HG03442 (cell line): Measurements from ENCODE around the gene KRT76.
"Not testable (repeated sequence)": the region's sequence is repeated elsewhere in the genome, so short reads cannot be mapped to it uniquely, and the experiment has no call there.

Experiments used
- ATAC-seq: cut with Tn5 transposase; IDR thresholded peaks from one replicate; pipeline ENCODE4 v1.9.1; 2021; ENCODE audit warnings: mild to moderate bottlenecking, moderate library complexity; ENCODE audit not compliant: unreplicated experiment

KRT76 gene

GRCh38 chr12:52765702-52766101, 11.4 kb downstream of the KRT76 start:
- no peak for ATAC-seq

- no peak for ATAC-seq
These were observed 13.2 kb downstream of the KRT76 start for GRCh38 chr12:52763991-52764390.

- no peak for ATAC-seq
These were observed 14.0 kb downstream of the KRT76 start for GRCh38 chr12:52763036-52763659.

GRCh38 chr12:52761802-52762201, 15.3 kb downstream of the KRT76 start:
- no peak for ATAC-seq

GRCh38 chr12:52761218-52761617, 15.9 kb downstream of the KRT76 start:
- not testable (repeated sequence) for ATAC-seq

GRCh38 chr12:52760623-52761022, 16.5 kb downstream of the KRT76 start:
- no peak for ATAC-seq

GRCh38 chr12:52759695-52760094, 17.4 kb downstream of the KRT76 start:
- no peak for ATAC-seq

GRCh38 chr12:52759218-52759617, 17.9 kb downstream of the KRT76 start:
- no peak for ATAC-seq

GRCh38 chr12:52757449-52758176, 19.5 kb downstream of the KRT76 start:
- ATAC-seq: no peak

- ATAC-seq: no peak
These were observed 20.7 kb downstream of the KRT76 start for GRCh38 chr12:52756281-52756960.

GRCh38 chr12:52755533-52755932, 21.6 kb downstream of the KRT76 start:
- no peak for ATAC-seq

- ATAC-seq: no peak
These were observed 23.0 kb downstream of the KRT76 start for GRCh38 chr12:52754135-52754534.

- no peak for ATAC-seq
These were observed 23.9 kb downstream of the KRT76 start for GRCh38 chr12:52753283-52753682.

- no peak for ATAC-seq
These were observed 24.6 kb downstream of the KRT76 start for GRCh38 chr12:52752516-52752915.

- ATAC-seq: no peak
These were observed 25.4 kb downstream of the KRT76 start for GRCh38 chr12:52751795-52752194.

GRCh38 chr12:52750532-52750931, 26.6 kb downstream of the KRT76 start:
- ATAC-seq: not testable (repeated sequence)

- no peak for ATAC-seq
These were observed 27.3 kb downstream of the KRT76 start for GRCh38 chr12:52749827-52750226.

- ATAC-seq: no peak
These were observed 28.6 kb downstream of the KRT76 start for GRCh38 chr12:52748578-52748977.

- no peak for ATAC-seq
These were observed 31.6 kb downstream of the KRT76 start for GRCh38 chr12:52745554-52745953.

- ATAC-seq: no peak
These were observed 32.5 kb downstream of the KRT76 start for GRCh38 chr12:52744493-52745156.

GRCh38 chr12:52742822-52743457, 34.2 kb downstream of the KRT76 start:
- no peak for ATAC-seq
